Inferior parietal cortex (tissue), 1 donor: Measurements from ENCODE around the gene DLG1.
A peak's percentile ranks its signal among the peaks of the same experiment; 100 is the strongest.

Experiments used
- DNase-seq: peaks from one replicate; pipeline ENCODE4 v3.0.0-alpha.2; 2016; ENCODE audit errors: extremely low spot score

Gene DLG1

DNA sequence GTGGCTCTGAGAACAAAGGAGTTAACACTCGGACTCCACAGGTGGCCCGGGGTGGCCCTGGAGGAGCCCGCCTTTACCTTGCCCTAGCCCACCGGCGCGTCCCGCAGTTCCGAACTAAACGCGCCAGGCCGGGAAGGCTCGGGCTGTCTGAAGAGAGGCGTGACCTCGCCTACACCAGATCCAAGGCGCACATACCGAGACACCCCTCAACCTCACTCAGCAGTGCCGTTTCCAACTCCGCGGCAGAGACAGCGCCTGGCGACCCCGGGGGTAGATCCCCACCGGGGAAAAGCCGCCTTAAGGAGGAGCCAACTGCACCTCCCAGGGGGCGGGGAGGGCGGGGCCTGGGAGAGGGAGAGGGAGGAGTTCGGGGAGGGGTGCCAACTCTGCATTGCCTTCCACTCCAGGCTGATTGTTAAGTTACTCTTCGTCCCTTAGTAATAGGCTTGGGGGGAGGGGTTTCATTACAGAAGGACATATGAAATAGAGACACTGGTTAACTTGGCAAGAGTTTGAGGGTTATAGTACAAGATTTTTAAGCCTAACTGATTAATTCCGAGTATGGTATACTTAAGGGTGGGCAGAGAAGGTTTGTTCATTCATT lies at the start of gene DLG1:
Gene DLG1 (minus strand): TSS at position 272 of the 604 bp plus-strand sequence. CDS start 1,408 bp downstream, outside the sequence.
- no peak for DNase-seq

- no peak for DNase-seq
Observed at GRCh38 chr3:197348014-197348413, 49.6 kb upstream of the DLG1 start.

DNA sequence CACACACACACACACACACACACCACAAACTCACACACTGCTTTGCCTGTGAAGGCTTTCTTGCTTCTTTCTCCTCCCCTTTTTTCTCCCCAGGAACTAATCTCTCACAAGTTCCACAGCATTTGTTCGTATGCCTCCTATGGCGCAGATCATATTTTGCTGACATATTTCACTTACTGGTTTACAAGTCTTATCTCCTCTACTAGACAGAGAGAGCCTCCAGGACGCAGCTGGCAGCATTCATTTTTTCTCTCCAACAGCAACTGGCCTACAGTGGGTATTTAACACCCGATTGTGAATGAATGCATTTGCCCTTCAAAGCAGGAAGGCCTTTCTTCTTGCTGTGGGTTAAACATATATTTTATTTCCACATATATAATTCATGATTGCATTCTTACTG lies 47.0 kb upstream of the DLG1 start:
- no peak for DNase-seq

DNA sequence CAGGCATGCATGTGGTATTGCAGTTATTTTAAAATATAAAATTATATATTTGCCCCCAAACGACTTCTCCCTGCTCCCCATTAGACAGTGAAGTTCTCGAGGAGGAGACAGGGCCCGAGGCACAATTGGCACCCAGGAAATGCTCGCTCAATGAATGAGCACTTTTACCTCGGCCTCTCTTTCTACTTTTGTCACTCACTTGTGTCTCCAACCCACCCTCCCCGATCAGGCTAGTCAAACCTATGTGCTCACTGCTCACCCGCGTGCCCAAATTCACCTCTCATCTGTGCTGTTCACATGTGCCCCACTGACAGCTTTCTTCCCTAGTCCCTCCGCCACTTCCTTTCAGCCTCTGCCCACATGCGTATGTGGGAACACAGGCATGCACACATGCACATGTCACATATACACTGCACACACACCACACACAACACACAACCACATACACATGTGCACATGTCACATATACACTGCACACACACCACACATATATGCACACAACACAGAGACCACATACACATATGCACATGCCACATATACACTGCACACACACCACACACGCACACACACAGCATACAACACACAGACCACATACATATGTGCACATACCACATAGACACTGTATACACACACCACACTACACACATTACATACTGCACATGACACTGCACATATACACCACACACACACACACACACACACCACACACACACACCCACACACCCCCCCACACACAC lies 46.3 kb upstream of the DLG1 start:
- no peak for DNase-seq

DNA sequence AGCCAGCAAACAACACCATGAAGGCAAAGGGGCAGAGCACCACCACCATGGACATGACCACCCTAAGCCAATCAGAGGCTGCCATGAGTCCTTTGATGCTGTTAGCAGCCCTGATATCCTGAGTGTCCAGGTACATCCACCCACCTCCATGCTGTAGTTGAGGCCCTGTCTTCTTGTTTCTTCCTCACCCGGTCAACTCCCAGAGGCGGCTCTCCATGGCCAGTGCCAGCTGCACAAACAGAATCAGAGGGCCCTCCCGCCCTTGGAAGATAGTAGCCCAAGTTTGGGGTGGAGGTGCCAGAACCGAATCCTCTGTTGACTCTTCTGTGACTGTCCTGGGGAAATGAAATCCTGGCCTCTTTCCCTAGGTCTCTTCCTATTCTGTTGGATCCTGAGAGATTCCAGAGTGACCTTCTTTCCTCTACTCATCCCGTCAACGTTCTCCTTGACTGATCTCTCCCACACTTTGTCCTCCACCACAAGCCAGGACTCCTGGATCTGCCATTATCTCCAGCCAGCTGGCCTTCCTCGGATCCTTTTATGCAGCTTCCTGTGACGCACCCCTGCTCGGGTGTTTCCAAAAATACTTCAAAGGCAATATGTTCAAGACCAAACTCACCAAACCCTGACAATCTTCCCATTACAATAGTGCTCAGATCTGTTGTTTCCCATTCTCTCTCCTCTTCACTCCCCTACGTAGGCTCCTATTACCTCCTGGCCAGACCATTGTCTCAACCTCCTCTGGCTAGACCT lies 45.4 kb upstream of the DLG1 start:
- no peak for DNase-seq

GRCh38 chr3:197343111-197343510 lies 44.7 kb upstream of the DLG1 start:
- no peak for DNase-seq

GRCh38 chr3:197340521-197340871 lies 42.1 kb upstream of the DLG1 start:
- DNase-seq = no peak

DNA sequence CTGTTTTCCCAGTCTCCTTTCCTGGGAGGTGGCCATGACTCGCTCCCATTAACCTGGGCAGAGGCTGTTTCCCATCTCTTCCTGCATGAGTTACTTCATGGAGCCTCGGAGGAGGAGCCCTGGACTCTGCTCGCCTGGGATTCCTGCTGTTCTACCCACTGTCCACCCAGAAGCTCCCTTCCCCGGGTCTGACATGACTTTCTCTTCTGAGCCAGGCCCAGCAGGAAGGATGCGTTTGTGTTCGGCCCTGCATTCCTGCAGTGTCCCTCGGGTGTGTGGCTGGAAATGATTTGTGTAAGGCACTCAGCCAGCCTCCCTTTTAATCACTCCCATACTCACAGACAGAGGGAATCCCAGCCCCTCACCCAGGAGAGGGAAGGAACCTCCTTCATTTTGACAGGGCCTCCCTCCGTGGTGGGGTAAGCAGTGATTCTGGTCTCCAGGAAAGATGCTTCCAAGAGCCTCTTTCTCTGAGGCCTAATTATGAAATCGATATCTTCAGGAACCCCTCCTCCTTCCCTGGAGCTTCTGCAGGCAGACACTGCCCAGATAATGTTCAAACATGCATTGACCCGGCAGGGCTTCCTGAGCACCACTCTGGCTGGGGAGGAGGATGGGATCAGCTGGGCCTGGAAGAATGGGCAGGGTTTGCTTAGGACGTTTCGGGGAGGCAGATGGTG lies 41.6 kb upstream of the DLG1 start:
- no peak for DNase-seq

DNA sequence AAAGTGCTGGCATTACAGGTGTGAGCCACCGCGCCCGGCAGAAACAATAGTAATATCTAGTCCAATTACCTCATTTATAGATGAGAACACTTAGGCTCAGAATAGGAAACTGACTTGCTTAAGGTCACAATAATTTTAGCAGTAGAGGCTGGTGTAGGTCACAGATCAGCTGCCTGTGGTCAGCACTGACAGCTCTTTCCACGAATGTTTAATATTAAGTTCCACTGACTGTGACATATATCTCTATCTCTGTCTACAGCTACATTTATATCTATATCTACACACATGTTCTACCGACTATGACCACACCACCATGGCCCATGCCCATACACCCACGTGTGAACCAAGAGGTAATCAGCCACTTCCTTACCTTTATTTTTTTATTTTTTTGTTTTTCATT lies 40.2 kb upstream of the DLG1 start:
- no peak for DNase-seq

GRCh38 chr3:197337656-197338055 lies 39.2 kb upstream of the DLG1 start:
- DNase-seq = no peak

- DNase-seq = no peak
Observed at GRCh38 chr3:197337214-197337613, 38.8 kb upstream of the DLG1 start.

GRCh38 chr3:197336348-197336747 lies 37.9 kb upstream of the DLG1 start:
- DNase-seq = no peak

DNA sequence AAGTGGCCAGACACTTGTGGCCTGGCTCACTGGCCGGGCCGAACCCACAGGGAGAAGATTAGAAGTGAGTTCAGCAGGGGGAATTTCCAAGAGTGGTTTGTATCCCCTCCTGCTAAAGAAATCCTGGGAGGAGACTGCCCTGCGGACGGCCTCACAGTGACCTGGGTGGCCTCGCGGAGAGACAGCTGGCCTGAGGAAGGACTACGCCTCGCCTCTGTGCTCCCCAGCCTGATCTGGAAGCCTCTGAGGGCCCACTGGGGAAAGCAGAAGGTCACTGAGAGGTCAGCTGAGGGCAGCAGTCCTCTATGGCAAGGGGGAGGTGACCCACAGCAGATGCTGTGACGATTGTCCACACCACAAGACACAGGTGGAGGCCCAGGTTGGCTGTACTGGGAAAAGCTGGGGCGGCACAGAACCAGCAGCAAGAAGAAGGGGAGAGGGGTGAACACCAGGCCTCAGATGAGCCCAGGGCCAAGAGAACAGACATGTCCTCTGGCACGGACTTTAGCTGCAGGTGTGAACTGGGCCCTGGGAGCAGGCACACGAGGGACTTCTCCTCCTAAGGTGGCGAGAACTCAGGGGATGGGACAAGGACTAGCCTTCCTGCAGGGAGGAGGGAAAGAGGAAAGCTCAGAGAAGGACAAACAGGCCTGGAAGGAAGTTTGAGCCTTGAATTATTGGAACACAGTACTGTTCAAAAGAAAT lies 37.2 kb upstream of the DLG1 start:
- no peak for DNase-seq

DNA sequence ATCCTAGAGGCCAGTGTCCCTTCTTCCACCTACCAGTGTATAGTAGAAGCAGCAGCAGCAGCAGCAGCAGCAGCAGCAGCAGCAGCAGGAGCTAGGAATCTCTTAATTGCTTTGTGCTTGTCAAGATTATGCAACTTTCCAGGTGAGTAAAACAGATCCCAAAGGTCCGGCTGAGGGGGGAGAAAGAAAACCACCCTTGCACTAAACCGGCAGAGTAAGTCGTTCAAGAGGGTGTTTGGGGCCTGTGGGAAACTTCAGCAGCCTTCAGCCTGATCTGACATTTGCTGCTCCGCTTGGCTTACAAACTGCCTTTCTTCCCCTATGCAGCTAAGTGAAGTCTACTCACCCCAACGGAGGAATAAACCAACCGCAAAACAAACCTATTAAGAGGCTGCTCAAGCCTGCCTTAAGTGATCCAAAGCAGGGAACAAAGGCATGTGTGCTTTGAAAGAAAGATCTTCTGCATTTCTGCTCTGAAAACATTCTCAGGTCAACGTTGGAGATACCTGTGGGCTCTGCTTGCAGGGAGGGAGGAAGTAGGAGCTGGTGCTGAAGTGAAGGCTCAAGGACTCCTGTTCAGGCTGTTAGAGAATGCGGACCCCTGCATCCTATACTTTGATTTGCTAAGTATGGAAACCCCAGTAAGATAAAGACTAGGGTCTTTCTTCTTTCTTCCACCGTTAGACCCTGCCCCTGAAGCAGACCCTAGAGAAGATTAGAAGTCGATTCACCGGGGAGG lies 35.7 kb upstream of the DLG1 start:
- no peak for DNase-seq

DNA sequence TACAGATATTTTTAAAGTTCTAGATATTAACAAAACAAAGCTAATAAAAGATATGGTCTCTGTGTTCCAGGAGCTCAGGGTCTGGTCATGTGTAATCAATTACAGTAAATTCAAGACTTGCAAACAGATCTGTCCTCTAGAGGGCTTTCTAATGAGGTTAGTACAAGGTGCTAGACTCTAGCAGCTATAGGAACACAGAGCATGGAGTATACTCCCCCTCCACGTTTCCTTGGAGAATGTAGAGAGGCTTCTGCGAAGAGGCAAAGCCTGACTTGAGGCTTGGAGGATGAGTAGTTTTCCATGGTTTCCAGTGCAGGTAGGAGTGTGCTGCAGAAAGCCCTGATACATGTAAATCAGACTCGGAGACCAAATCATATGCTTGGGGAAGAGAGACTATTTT lies 32.7 kb upstream of the DLG1 start:
- DNase-seq = no peak

DNA sequence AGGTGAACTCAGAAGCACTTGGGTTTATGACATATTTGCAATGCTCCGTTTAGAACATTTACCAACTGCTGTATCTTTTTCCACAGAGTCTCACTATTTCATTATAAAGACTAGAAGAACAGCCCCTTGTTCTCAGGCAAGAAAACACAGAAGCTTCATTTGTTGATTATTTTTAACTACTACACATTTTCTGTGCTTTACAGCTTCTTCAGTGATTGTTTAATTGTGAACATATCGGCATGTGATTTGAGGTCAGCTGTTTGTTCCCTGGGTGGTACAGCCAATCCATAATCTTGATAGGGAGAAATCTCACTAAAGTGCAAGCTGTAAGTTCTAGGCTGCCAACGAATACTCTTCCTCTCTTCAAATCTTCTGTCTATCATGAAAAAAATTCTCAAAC lies 31.0 kb upstream of the DLG1 start:
- DNase-seq = peak; percentile 54

DNA sequence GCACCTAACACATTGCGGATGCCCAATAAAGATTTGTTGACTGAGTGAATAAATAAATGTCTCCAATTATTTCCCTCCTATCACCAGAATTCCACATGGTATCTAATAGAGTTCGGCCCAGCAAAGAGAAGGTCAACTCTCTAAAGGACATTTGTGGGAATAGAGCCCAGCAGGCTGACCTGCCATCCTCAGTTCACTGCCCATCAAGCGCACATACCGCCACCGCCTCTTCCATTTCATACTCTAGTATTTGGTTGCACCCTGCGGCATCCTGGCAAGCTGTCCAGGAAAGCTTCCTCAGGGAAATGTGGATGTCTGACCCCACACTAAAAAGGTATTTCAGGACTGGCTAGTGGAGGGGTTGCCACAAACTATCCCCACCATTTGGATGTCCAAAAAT lies 29.8 kb upstream of the DLG1 start:
- no peak for DNase-seq

GRCh38 chr3:197327701-197328100 lies 29.3 kb upstream of the DLG1 start:
- peak; percentile 44 for DNase-seq

DNA sequence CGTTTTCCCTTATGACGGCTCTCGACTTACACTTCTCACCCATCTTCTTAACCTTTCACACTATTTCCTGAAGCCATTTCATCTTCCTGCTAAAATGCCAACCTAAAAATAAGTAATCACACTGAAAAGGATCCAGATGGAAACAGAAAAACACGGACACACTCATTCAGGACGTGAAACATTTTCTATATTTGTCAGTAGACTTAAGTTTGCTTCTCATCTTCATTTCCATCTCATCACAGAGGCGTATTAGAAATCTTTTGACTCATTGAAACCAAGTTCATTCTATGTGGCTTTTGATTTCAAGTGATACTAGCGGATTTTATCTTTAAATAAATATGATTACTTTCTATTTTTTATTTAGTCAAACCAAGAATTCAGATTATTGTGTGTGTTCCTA lies 27.4 kb upstream of the DLG1 start:
- no peak for DNase-seq

DNA sequence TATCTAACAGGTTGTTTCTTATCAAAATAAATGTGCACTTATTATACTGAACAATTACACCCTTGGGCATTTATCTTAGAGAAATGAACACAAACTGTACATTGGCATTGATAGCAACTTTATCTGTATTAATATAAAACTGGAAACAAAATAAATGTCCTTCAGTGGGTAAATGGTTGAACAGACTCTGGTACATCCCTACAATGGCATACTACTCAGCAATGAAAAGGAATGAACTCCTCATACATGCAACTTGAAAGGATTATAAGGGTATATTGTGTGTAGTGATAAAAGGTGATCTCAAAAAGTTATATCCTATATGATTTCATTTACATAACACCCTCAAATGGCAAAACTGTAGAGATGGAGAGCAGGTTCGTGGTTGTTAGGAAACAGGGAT lies 23.7 kb upstream of the DLG1 start:
- DNase-seq = no peak

GRCh38 chr3:197320582-197320981 lies 22.2 kb upstream of the DLG1 start:
- no peak for DNase-seq
